ENCODE data around the gene FABP3.

The FABP3 gene

DNA sequence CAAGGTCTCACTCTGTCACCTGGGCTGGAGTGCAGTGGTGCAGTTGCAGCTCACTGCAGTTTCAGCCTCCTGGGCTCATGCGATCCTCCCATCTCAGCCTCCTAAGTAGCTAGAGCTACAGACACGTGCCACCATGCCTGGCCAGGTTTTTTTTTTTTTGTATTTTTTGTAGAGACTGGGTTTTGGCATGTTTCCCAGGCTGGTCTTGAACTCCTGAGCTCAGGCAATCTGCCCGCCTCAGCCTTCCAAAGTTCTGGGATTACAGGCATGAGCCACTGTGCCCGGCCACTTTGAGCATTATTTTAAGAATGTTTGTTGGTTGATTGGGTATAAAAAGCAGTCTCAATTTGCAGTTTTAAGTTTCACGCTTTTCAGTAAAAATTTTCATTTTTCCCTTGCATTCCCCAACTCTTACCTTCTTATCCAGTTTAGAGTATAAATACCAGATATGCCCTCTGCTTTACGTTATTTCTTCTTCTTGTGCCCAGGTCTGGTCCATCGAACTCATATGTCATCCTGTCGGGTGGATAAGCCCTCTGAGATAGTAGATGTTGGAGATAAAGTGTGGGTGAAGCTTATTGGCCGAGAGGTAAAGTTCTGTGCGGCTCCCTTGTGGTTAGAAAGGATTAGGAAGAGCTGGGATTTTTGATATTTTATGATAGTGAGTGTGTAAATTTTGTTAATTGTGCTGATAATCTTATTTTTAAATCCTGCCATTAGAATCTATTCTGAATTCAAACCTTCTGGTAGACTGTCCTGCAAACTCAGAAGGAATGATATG, 36.0 kb downstream of the FABP3 start:
- peaks cover 30% of the 10 kb centered on the region for H3K36me3 Mint-ChIP-seq (ENCODE audit: low read depth)
- no peaks in the 10 kb centered on the region for H3K27me3 Mint-ChIP-seq (ENCODE audit: low read depth)
- no peaks in the 10 kb centered on the region for H3K4me1 Mint-ChIP-seq
- TF ChIP-seq, protein P1, sequence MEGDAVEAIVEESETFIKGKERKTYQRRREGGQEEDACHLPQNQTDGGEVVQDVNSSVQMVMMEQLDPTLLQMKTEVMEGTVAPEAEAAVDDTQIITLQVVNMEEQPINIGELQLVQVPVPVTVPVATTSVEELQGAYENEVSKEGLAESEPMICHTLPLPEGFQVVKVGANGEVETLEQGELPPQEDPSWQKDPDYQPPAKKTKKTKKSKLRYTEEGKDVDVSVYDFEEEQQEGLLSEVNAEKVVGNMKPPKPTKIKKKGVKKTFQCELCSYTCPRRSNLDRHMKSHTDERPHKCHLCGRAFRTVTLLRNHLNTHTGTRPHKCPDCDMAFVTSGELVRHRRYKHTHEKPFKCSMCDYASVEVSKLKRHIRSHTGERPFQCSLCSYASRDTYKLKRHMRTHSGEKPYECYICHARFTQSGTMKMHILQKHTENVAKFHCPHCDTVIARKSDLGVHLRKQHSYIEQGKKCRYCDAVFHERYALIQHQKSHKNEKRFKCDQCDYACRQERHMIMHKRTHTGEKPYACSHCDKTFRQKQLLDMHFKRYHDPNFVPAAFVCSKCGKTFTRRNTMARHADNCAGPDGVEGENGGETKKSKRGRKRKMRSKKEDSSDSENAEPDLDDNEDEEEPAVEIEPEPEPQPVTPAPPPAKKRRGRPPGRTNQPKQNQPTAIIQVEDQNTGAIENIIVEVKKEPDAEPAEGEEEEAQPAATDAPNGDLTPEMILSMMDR (IDR thresholded peaks at IDR 0.05; ENCODE audit: unreplicated experiment in 3 of 3), result no peak
- no peak overlapping the region for H3K27ac Mint-ChIP-seq
- H3K9me3 Mint-ChIP-seq, result no peaks in the 10 kb centered on the region
- H3K4me3 Mint-ChIP-seq, result no peak overlapping the region

DNA sequence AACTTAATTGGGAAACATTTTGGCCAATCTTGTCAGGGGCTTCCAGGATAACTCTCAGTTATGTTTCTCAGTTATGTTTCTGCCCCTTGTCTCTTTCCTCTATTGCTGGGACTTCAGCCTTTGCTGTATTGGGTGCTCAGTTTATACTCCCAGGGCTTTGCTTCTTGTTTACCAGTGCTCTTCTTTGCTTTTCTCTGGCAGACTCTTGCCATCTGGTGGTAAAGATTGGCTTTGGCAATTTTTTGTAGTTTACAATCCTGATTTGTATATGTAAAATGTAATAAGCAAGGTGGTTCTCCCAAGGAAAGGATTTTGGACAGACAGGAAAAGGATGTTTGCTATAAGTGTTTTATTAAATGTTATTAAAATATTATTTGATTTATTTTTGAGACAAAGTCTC, 37.9 kb downstream of the FABP3 start:
- Mint-ChIP-seq H3K4me1 (no peaks in the 10 kb centered on the region), H3K9me3 (no peaks in the 10 kb centered on the region), H3K27me3 (ENCODE audit: low read depth) (no peaks in the 10 kb centered on the region), H3K27ac (no peak overlapping the region), H3K4me3 (no peak overlapping the region), H3K36me3 (ENCODE audit: low read depth) (peaks cover 41% of the 10 kb centered on the region)
- TF ChIP-seq, protein P1 (IDR thresholded peaks at IDR 0.05; ENCODE audit: unreplicated experiment in 3 of 3), result peak in 2 of 3 experiments; percentile 40 to 52

DNA sequence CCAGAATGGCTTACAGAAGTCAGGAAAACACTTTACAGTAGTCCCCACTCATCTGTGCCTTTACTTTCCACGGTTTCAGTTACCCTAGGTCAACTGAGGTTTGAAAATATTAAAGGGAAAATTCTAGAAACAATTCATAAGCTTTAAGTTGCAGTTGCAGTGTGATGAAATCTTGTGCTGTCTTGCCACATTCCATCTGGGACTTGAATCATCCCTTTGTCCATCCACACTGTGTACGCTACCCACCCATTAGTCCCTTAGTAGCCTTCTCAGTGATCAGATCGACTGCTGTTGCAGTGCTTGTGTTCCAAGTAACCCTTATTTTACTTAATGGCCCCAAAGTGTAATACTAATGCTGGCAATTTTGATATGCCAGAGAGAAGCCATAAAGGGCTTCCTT, 45.5 kb downstream of the FABP3 start:
- Mint-ChIP-seq H3K36me3 (ENCODE audit: low read depth) (peaks cover 15% of the 10 kb centered on the region), H3K4me3 (no peak overlapping the region), H3K9me3 (no peaks in the 10 kb centered on the region), H3K27me3 (ENCODE audit: low read depth) (no peaks in the 10 kb centered on the region), H3K4me1 (no peaks in the 10 kb centered on the region), H3K27ac (no peak overlapping the region)
- TF ChIP-seq, protein P1 (IDR thresholded peaks at IDR 0.05; ENCODE audit: unreplicated experiment in 3 of 3), result no peak

DNA sequence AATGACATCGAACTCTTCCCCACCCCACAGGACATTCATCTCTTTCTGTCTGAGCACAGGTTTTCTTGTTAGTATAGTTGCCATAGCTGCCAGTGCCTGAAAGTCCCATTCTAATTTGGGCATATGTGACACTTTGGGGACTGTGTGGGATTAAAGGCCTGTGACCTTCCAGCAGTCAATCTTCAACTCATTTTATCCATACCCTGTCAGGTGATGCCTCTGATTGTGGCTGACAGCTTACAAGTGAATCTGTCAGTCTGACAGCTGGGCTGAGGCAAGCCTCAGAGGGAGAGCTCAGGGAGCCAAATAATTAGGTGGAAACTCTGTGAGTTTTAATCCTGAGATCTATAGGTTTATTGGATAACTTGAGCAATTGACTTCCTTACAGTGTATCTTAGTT, 46.4 kb downstream of the FABP3 start:
- Mint-ChIP-seq H3K9me3 (no peaks in the 10 kb centered on the region), H3K36me3 (ENCODE audit: low read depth) (peaks cover 15% of the 10 kb centered on the region), H3K27ac (peak overlapping the region in 2 of 3 experiments; percentile 30 to 39), H3K4me1 (no peaks in the 10 kb centered on the region), H3K27me3 (ENCODE audit: low read depth) (no peaks in the 10 kb centered on the region), H3K4me3 (no peak overlapping the region)
- TF ChIP-seq, protein P1 (IDR thresholded peaks at IDR 0.05; ENCODE audit: unreplicated experiment in 3 of 3), result no peak

DNA sequence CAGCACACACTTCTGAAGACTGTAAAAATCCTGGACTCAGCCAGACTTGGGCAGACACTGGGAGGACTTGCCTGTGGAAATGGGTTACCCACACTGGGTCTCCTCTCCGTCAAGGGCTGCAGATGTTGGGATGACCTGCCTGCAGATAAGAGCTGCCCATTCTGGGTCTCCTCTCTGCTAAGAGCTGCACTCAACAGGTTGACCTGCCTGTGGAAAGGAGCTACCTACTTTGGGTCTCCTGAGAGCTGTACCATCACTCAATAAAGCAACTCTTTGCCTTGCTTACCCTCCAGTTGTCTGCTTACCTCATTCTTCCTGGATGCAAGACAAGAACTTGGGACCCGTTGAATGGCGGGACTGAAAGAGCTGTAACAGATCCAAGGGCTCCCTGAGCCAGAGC, 47.9 kb downstream of the FABP3 start:
- no peaks in the 10 kb centered on the region for H3K9me3 Mint-ChIP-seq

More for the DNA sequence above, 47.9 kb downstream of the FABP3 start:
- no peaks in the 10 kb centered on the region for H3K4me1 Mint-ChIP-seq
- no peaks in the 10 kb centered on the region for H3K27me3 Mint-ChIP-seq (ENCODE audit: low read depth)
- no peak overlapping the region for H3K27ac Mint-ChIP-seq
- TF ChIP-seq, protein P1 (IDR thresholded peaks at IDR 0.05; ENCODE audit: unreplicated experiment in 3 of 3), result no peak
- H3K36me3 Mint-ChIP-seq (ENCODE audit: low read depth), result peaks cover 20% of the 10 kb centered on the region
- H3K4me3 Mint-ChIP-seq, result no peak overlapping the region

Measured in nephron (organoid).